HUES48 (cell line): ENCODE measurements around the gene SRC.

ENCODE experiments used
- H3K27ac ChIP-seq: one replicate; pipeline ENCODE4 v1.7.0; 2013; ENCODE audit warnings: low read depth, low read length, inconsistent platforms
- H3K27me3 ChIP-seq: 2 replicates; pipeline ENCODE4 v1.6.1; 2013; ENCODE audit warnings: mild to moderate bottlenecking, low read length; ENCODE audit not compliant: control insufficient read depth, insufficient read depth
- H3K36me3 ChIP-seq: 2 replicates; pipeline ENCODE4 v1.6.1; 2013; ENCODE audit warnings: low read length; ENCODE audit not compliant: control insufficient read depth, insufficient read depth
- H3K4me1 ChIP-seq: 2 replicates; pipeline ENCODE4 v1.6.1; 2013; ENCODE audit warnings: mild to moderate bottlenecking, low read length; ENCODE audit not compliant: control insufficient read depth, insufficient read depth
- H3K4me3 ChIP-seq: 2 replicates; pipeline ENCODE4 v1.5.1; 2013; ENCODE audit warnings: mild to moderate bottlenecking, low read depth, low read length
- H3K9ac ChIP-seq: 2 replicates; pipeline ENCODE4 v1.6.1; 2013; ENCODE audit warnings: mild to moderate bottlenecking, low read depth, low read length, moderate library complexity
- H3K9me3 ChIP-seq: 2 replicates; pipeline ENCODE4 v1.6.1; 2013; ENCODE audit warnings: low read length; ENCODE audit not compliant: control insufficient read depth, insufficient read depth

SRC gene

GRCh38 chr20:37345339-37346235, at the start of gene SRC:
SRC (plus strand) TSS chr20:37346140; CDS start chr20:37384154, 38,014 bp downstream.
- Histone ChIP-seq H3K27ac (peak within 1 kb of the TSS; percentile 72), H3K4me3 (peak within 1 kb of the TSS; percentile 59), H3K9ac (no peak within 1 kb of the TSS), H3K4me1 (peaks cover 6% of the 10 kb centered on the region; the same call in 1 of the 2 replicates), H3K27me3 (no peaks in the 10 kb centered on the region), H3K36me3 (0 out of 2 replicates have a peak, but pooled peaks cover 5% of the 10 kb centered on the region), H3K9me3 (no peaks in the 10 kb centered on the region)

GRCh38 chr20:37296371-37296770, 49.6 kb upstream of the SRC start:
- Histone ChIP-seq H3K36me3 (peaks cover 13% of the 10 kb centered on the region), H3K27me3 (no peaks in the 10 kb centered on the region), H3K9me3 (peaks cover 6% of the 10 kb centered on the region; the same call in 1 of the 2 replicates), H3K4me1 (peaks cover 7% of the 10 kb centered on the region; the same call in 1 of the 2 replicates), H3K27ac (no peak overlapping the region), H3K4me3 (no peak overlapping the region), H3K9ac (no peak overlapping the region)

GRCh38 chr20:37297066-37297736, 48.7 kb upstream of the SRC start:
- H3K27me3 ChIP-seq: no peaks in the 10 kb centered on the region
- H3K9ac ChIP-seq: no peak overlapping the region
- H3K9me3 ChIP-seq: peaks cover 6% of the 10 kb centered on the region; the same call in 1 of the 2 replicates
- H3K4me1 ChIP-seq: peaks cover 7% of the 10 kb centered on the region; the same call in 1 of the 2 replicates
- no peak overlapping the region for H3K27ac ChIP-seq
- H3K36me3 ChIP-seq: peaks cover 22% of the 10 kb centered on the region
- H3K4me3 ChIP-seq: no peak overlapping the region

GRCh38 chr20:37298190-37298939, 47.6 kb upstream of the SRC start:
- Histone ChIP-seq H3K27ac (no peak overlapping the region), H3K27me3 (no peaks in the 10 kb centered on the region), H3K4me3 (no peak overlapping the region), H3K9ac (no peak overlapping the region), H3K36me3 (peaks cover 22% of the 10 kb centered on the region), H3K4me1 (peaks cover 7% of the 10 kb centered on the region; the same call in 1 of the 2 replicates), H3K9me3 (no peaks in the 10 kb centered on the region)

GRCh38 chr20:37299718-37300528, 46.0 kb upstream of the SRC start:
- H3K4me3 ChIP-seq: no peak overlapping the region
- H3K9me3 ChIP-seq: no peaks in the 10 kb centered on the region
- H3K9ac ChIP-seq: no peak overlapping the region
- peaks cover 28% of the 10 kb centered on the region for H3K36me3 ChIP-seq
- H3K27me3 ChIP-seq: no peaks in the 10 kb centered on the region
- H3K4me1 ChIP-seq: peaks cover 7% of the 10 kb centered on the region; the same call in 1 of the 2 replicates
- H3K27ac ChIP-seq: no peak overlapping the region

- Histone ChIP-seq H3K9ac (no peak overlapping the region), H3K9me3 (no peaks in the 10 kb centered on the region), H3K4me1 (0 out of 2 replicates have a peak, but pooled peaks cover 4% of the 10 kb centered on the region), H3K27me3 (no peaks in the 10 kb centered on the region), H3K36me3 (peaks cover 30% of the 10 kb centered on the region), H3K27ac (no peak overlapping the region), H3K4me3 (no peak overlapping the region)
Measured at GRCh38 chr20:37301120-37301519, 44.8 kb upstream of the SRC start.

GRCh38 chr20:37301558-37301957, 44.4 kb upstream of the SRC start:
- H3K9me3 ChIP-seq: no peaks in the 10 kb centered on the region
- no peak overlapping the region for H3K27ac ChIP-seq
- peaks cover 34% of the 10 kb centered on the region for H3K36me3 ChIP-seq
- H3K27me3 ChIP-seq: no peaks in the 10 kb centered on the region
- H3K4me3 ChIP-seq: no peak overlapping the region
- H3K9ac ChIP-seq: no peak overlapping the region
- 0 out of 2 replicates have a peak, but pooled peaks cover 6% of the 10 kb centered on the region for H3K4me1 ChIP-seq

GRCh38 chr20:37302981-37303380, 43.0 kb upstream of the SRC start:
- Histone ChIP-seq H3K9me3 (no peaks in the 10 kb centered on the region), H3K27me3 (no peaks in the 10 kb centered on the region), H3K36me3 (peaks cover 42% of the 10 kb centered on the region), H3K4me1 (0 out of 2 replicates have a peak, but pooled peaks cover 6% of the 10 kb centered on the region), H3K4me3 (no peak overlapping the region), H3K9ac (no peak overlapping the region), H3K27ac (no peak overlapping the region)

- Histone ChIP-seq H3K4me3 (no peak overlapping the region), H3K4me1 (0 out of 2 replicates have a peak, but pooled peaks cover 6% of the 10 kb centered on the region), H3K27ac (no peak overlapping the region), H3K27me3 (no peaks in the 10 kb centered on the region), H3K9ac (no peak overlapping the region), H3K9me3 (no peaks in the 10 kb centered on the region), H3K36me3 (peaks cover 47% of the 10 kb centered on the region)
Measured at GRCh38 chr20:37303637-37304036, 42.3 kb upstream of the SRC start.

GRCh38 chr20:37305079-37305478, 40.9 kb upstream of the SRC start:
- no peak overlapping the region for H3K27ac ChIP-seq
- H3K9ac ChIP-seq: no peak overlapping the region
- H3K4me3 ChIP-seq: no peak overlapping the region
- 0 out of 2 replicates have a peak, but pooled peaks cover 6% of the 10 kb centered on the region for H3K4me1 ChIP-seq
- H3K9me3 ChIP-seq: no peaks in the 10 kb centered on the region
- H3K36me3 ChIP-seq: peaks cover 57% of the 10 kb centered on the region
- H3K27me3 ChIP-seq: no peaks in the 10 kb centered on the region
